ENCODE results near the gene USP32. TPM values are rescaled to one million over a fixed set of nuclear protein-coding genes. Genes with fewer than 3 reads are reported as not detected.
"Not testable (repeated sequence)": the region's sequence is repeated elsewhere in the genome, so short reads cannot be mapped to it uniquely, and the experiment has no call there.

The USP32 gene
- polyA plus RNA-seq, 1 donor: 23.8 TPM

GRCh38 chr17:60229188-60229802, 162.6 kb downstream of the USP32 start:
- DNase-seq: peak; percentile 8

- not testable (repeated sequence) for DNase-seq
These were observed 164.7 kb downstream of the USP32 start for GRCh38 chr17:60227276-60227675.

- DNase-seq: no peak
These were observed 167.9 kb downstream of the USP32 start for GRCh38 chr17:60224064-60224463.

- no peak for DNase-seq
These were observed 168.5 kb downstream of the USP32 start for GRCh38 chr17:60223456-60223855.

GRCh38 chr17:60218774-60219173, 173.2 kb downstream of the USP32 start:
- not testable (repeated sequence) for DNase-seq

GRCh38 chr17:60215895-60216294, 176.0 kb downstream of the USP32 start:
- DNase-seq: not testable (repeated sequence)

- not testable (repeated sequence) for DNase-seq
These were observed 180.7 kb downstream of the USP32 start for GRCh38 chr17:60211282-60211681.

- DNase-seq: not testable (repeated sequence)
These were observed 183.6 kb downstream of the USP32 start for GRCh38 chr17:60208302-60208701.

- not testable (repeated sequence) for DNase-seq
These were observed 186.2 kb downstream of the USP32 start for GRCh38 chr17:60205782-60206181.

GRCh38 chr17:60198630-60199029, 193.3 kb downstream of the USP32 start:
- not testable (repeated sequence) for DNase-seq

- not testable (repeated sequence) for DNase-seq
These were observed 197.8 kb downstream of the USP32 start for GRCh38 chr17:60194141-60194540.

- DNase-seq: no peak
These were observed 198.5 kb downstream of the USP32 start for GRCh38 chr17:60193482-60193881.

DNA sequence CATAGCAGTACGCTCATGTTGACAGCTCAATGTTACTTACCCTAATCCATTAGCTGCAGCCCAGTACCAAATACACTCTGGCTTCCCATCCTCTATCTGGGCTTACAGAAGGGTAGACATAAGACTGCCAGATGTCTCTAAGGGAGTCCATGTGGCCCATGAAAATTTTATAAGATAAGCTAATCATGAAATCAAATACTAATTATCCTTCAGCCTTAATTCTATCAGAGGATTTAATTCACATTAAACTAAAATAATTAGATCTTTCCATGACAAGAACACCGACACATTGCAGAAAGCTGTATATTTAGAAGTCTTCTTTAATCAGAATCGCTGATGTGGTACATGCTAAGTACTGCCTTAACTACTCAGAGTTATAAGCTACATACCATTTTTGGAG, 198.9 kb downstream of the USP32 start:
- DNase-seq: not testable (repeated sequence)

GRCh38 chr17:60190032-60190431, 201.9 kb downstream of the USP32 start:
- DNase-seq: not testable (repeated sequence)

GRCh38 chr17:60188759-60189158, 203.2 kb downstream of the USP32 start:
- DNase-seq: no peak

DNA sequence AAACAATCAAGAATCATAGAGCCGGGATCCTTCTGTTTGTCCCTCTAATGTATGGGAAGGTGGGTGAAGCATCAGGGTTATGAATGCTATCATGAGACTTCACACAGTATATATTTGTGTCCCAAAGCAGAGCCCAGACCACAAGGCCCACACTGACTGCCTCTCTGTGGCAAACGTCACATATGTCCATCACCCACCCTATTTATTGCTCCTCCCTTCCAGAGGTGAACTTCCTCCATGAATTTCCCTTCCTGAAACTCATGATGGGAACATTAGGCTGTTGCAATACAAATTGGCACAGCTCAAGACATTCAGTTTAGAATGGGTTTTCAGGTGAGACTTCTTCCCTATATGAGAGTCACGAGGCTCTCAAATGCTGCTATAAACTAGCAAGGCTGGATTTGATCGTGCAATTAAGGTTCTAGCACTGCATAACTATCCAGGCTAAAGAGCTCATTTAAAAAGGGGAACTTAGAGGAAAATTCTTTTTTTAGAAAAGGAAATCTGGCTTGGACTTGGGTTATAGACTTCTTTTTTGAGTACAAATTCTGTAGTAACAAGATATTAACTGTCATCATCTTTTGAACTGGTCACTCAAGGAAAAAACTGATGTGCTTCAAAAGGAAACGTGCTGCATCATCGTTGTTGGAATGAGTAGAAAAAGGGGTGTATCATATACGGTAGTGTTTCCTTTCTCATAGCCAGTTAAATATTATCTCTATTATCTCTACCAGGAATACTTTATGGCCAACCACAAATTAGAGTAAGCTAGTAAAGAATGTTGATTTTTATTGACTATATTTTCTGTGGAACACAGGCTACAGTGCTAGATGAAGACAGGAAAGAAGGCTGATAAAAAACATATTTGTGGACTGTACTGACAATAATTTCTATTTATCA, 204.8 kb downstream of the USP32 start:
- not testable (repeated sequence) for DNase-seq

- DNase-seq: not testable (repeated sequence)
These were observed 205.6 kb downstream of the USP32 start for GRCh38 chr17:60186372-60186771.

DNA sequence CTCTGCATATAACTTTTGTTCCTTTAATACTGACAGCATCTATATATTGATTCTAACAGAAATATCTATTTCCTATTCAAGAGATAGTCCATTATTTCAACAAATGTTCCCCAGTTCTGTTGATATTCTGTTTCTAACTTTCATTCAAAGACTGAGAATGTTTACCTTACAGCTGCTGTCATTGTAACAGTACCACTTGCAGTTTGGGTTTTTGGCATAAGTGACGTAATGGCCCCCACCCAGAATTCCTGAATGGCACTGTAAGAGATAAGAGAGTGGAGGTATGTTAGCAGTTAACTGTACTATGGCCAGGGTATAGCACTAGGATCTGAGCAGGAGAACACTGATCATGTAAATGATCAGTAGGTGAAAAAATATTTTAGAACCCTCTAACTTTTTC, 211.6 kb downstream of the USP32 start:
- DNase-seq: not testable (repeated sequence)

GRCh38 chr17:60178180-60178579, 213.8 kb downstream of the USP32 start:
- not testable (repeated sequence) for DNase-seq

DNA sequence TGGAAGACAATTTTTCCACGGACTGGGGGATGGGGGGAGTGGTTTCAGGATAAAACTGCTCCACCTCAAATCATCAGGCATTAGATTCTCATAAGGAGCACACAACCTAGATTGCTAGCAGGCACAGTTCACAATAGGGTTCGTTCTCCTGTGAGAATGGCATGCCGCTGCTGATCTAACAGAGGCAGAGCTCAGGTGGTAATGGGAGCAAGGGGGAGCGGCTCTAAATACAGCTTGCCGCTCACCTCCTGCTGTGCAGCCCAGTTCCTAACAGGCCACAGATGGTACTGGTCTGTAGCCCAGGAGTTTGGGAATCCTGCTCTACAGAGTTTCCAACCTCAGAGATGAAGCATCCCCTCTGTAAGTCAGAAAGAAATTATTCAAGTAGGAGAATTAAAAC, 215.2 kb downstream of the USP32 start:
- not testable (repeated sequence) for DNase-seq

- DNase-seq: not testable (repeated sequence)
These were observed 217.2 kb downstream of the USP32 start for GRCh38 chr17:60174767-60175166.

DNA sequence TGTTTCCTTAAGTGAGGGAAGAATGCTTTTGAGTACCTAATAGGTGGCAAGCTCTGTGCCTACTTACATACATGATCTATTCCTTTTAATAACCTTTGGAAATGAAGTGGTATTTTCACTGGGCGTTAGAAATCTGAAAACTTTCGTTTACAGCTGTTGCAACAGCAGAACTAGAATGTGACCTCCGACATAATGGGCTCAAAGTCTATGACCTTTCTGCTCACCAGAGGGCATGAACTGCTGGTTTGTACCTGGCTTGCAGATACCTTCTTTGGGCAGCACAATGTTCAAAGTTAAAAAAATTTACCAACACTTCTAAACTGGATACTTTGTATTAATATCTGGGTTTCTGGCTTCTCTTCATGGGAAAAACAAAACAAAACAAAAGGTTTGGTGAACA, 217.9 kb downstream of the USP32 start:
- DNase-seq: no peak

- no peak for DNase-seq
These were observed 218.6 kb downstream of the USP32 start for GRCh38 chr17:60173304-60173819.

DNA sequence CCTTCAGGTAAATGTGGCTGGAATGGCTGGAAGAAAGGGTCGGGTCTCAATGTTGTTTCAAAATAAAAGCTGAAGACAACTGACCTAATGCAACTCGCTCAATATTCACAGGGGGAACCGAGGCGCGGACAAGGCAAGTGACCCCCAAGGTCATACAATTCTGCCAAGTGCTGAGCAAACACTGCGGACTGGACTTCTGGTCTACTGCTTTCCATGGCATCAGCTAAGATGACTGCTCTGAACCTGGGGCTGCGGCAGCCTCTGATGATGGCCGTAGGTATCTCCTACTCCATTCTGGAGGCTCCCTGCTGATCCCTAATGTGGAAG, 220.2 kb downstream of the USP32 start:
- no peak for DNase-seq
